Posterior cingulate gyrus (tissue), 11 donors: Measurements from ENCODE around the gene KCNN1.
"Not testable (repeated sequence)": the region's sequence is repeated elsewhere in the genome, so short reads cannot be mapped to it uniquely, and the experiment has no call there.

Experiments used
- DNase-seq, 10 donors: peaks; one replicate each; pipeline versions ENCODE4 v3.0.0 to v3.0.0-alpha.2; 2020 to 2021; ENCODE audit warnings: mixed read lengths in 3 of 10
- intact Hi-C: fragments of 100-400 bp; cut with DNase I; formaldehyde crosslinking; loops from one replicate; pipeline ENCODE4 v1.15.1; 2023

Gene KCNN1

DNA sequence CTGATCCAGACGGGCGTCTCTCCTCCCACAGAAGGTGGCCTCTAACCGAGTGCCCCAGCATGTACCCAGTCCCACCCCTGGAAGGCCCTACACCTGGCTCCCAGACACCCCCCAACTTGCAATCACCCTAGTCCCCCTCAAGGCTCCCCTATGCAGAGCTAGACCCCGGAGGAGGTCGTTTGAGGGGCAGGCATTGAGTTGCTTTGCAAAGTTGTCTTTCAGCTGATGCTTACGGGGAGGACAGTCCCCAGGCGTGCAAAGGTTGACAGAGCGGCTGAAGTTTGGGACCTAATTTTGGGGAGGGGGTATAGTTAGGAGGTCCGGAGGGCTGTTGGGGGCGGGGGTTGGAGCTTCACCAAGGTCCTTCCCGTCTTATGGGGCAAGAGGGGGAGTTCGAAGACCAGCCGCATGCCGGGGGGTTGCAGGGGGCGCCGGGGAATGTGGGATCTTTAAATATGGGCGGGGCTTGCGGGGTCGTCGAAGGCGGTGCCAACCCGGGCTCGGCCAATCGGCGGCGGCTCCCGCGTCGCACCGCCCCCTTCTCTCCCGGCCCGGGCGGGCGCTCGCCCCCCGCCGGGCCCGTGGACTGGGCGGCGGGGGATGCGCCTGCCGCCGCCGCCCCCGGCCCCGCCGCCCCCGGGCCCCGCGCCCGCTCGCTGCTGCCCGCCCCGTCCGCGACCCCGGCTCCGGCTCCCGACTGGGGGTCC lies at the start of gene KCNN1:
Gene KCNN1, plus strand, starts transcription at position 558 of the 707 bp plus-strand sequence. CDS start 6,782 bp downstream, outside the sequence.
- intact Hi-C loops = no loop called here
- DNase-seq = peak in 7 of 10 donors; percentile 33 to 92 (median 50)

DNA sequence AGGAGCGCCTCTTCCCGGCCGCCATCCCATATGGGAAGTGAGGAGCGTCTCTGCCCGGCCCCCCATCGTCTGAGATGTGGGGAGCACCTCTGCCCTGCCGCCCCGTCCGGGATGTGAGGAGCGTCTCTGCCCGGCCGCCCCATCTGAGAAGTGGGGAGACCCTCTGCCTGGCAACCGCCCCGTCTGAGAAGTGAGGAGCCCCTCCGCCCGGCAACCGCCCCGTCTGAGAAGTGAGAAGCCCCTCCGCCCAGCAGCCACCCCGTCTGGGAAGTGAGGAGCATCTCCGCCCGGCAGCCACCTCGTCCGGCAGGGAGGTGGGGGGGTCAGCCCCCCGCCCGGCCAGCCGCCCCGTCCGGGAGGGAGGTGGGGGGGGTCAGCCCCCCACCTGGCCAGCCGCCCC lies 48.8 kb upstream of the KCNN1 start:
- intact Hi-C loops, DNase-seq: not testable (repeated sequence)

DNA sequence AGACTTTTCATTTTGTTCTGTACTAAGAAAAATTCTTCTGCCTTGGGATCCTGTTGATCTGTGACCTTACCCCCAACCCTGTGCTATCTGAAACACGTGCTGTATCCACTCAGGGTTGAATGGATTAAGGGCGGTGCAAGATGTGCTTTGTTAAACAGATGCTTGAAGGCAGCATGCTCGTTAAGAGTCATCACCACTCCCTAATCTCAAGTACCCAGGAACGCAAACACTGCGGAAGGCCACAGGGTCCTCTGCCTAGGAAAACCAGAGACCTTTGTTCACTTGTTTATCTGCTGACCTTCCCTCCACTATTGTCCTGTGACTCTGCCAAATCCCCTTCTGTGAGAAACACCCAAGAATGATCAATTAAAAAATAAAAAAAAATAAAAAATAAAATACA lies 47.8 kb upstream of the KCNN1 start:
- intact Hi-C loops, DNase-seq: not testable (repeated sequence)

DNA sequence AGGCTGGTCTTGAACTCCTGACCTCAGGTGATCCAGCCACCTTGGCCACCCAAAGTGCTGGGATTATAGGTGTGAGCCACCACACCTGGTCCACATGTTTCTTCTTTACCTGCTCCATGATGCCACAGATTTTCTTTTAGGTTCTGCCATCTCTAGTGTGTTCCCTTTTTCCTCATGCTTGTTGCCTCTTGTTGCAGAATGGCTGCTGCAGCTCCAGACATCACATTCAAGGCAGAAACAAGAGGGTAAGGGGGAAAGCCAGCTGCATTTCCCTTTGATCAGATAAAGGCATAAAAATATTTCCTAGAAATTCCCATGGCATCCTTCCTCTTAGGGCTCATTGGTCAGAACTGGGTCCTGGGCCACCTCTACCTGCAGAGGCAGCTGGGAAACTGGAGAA lies 46.4 kb upstream of the KCNN1 start:
- no peak for DNase-seq
- intact Hi-C loops = no loop called here

DNA sequence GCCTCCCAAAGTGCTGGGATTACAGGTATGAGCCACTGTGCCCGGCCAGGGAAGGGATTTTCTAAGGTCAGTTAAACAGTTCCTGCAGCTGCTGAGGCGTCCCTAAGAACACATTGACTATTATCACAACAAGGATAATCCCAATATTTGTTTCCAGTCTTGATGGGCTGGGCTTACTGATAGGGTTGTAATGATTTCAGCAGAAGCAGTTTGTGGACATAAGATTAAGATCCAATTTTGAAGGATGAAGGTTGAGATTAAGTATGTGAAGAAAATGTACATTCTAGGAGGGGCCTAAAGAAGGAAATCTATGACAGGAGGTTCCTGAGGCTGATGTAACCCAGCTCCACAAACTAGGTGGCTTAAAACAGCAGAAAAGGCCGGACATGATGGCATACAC lies 44.8 kb upstream of the KCNN1 start:
- no peak for DNase-seq

DNA sequence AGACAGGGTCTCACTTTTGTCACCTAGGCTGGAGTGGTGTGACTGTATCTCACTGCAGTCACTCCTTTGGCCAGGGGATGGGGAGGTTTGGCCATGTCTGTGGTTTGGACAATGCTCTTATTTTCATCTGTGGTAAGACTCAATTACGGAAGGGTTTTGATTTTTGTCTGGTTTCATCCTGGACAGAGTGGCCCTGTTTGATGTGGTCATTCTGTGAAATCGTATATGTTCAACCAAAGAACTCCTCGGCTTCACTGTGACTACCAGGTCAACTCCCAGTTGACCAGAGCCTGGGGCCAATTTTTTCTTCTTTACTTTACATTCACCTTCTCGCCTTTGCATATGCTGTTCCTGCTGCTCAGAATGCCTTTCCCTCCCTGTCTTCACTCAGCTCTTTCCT lies 40.9 kb upstream of the KCNN1 start:
- intact Hi-C loops = no loop called here
- no peak for DNase-seq

More for the DNA sequence above, 44.8 kb upstream of the KCNN1 start:
- intact Hi-C loops = no loop called here

DNA sequence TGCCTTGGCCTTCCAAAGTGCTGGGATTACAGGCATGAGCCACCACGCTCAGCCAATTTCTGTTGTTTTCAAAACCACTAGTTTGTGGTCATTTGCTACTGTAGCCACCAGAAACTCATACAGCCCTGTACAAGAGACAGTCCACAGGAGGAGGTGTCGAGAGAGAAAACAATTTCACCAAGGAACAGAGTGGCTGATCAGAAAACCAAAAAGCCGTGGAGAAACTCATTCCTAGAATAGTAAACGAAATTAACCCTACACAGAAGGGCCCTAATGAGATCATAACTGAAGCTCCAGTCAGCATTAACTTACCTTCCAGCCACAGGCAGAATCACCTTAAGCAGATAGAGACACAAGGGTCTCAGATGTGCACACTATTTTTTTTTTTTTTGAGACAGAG lies 37.9 kb upstream of the KCNN1 start:
- intact Hi-C loops = no loop called here
- DNase-seq = no peak

DNA sequence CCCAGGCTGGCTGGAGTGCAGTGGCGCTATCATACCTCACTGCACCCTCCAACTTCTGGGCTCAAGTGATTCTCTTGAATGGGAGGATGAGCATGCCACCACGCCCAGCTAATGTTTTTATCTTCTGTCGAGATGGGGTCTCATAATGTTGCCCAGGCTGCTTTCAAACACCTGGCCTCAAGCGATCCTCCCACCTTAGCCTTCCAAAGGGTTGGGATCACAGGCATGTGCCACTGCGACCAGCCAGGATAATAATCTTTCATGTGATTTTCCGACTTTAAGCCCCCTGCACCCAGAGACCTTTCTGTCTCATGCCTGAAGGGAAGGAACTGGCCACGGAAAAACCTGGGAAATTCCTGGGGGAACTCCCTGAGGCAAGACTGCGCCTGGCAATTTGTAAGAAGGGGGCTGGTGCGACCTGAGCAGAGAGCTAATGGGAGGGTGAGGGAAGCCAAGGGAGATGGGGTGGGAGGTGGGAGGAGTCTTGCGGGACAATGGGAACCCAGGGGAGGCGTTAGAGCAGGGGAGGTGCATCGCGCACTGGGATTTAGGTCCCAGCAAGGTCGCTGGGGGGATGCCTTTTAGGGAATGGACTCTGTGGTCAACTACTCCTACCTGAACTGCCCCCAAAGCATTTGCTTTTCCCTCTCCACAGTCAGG lies 35.2 kb upstream of the KCNN1 start:
- intact Hi-C loops = loop anchor here (1.0 to 5.0 kb wide), 2 partner anchors 72 to 419 kb away; partner anchors contain the start of genes PGLS and RPL18A
- no peak for DNase-seq

DNA sequence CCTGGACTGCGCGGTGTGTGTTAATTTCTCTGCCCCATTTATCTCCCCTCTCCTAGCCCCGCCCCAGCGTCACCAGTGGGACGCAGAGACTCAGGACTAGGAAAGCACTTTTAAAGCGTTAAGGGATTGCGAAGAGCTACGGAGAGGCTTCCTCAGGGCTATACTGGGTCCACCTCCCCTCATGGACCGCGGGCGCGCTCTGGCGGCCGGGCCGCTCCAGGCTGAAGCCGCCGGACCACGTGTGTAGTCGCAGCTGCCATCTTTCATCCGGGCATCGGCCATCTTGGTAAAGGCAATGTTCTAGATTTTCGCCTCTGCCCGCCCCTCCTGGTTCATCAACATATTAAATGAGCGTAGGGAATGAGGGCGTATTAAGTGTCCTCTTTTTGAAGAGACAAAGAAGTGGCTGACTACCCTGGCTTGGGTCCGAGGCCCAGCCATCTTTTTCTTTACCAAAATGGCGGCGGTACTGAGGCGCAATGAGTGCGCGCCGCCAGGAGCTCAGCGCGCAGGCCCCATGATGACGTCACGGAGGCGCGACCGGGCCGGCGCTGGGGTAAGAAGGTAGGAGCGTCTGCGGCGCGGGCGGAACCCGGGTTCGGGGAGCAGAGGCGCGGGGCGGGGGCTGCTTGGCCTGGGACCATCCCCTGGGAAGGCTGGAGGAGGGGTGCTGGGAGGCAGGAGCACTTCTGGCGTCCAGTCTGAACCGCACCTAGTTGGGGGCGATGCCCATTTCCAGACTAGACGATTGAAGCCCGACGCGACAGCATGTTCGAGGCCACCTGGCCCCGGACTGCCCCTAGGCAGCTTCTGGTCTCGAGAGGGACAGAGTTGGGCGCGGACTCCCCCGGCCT lies 34.2 kb upstream of the KCNN1 start, which contains the start of gene CCDC124:
Gene CCDC124, plus strand, starts transcription at position 531 of the 854 bp plus-strand sequence. CDS start 3,406 bp downstream, outside the sequence.
- peak; percentile 80 to 97 (median 85) for DNase-seq
- intact Hi-C loops = loop anchor here (1.0 to 5.0 kb wide), 2 partner anchors 73 to 420 kb away; partner anchors contain the start of genes PGLS and RPL18A

DNA sequence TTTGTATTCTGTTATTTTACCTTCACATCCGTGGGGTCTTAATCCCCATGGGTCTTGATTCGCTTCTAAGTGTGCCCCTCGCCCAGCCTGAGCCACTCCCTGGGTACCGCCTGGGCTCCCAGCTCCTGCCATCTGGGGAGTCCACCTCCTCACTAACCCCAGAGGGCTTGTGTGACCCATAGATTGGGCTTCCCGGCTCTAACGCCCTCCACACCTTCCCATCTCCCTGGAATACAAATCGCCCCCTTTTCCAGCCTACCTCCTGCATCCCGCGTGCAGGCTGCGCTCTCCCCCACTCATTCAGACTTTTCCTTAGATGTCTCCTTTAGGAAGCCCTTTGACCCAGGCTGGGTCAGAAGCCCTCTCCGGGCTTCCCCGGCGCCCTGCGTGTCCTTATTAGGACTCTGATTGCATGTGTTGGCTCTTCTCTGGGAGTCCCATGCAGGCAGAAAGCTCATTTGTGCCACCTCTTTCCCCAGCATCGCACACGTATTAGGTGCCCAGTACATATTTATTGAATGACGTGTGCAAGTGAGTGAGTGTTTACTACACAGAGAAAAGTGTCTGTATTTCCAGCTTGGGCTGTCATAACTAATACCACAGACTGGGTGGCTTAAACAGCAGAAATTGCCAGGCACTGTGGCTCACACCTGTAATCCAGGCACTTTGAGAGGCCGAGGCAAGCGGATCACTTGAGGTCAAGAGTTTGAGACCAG lies 33.3 kb upstream of the KCNN1 start:
- DNase-seq = no peak
- intact Hi-C loops = loop anchor here (5.0 kb wide), 1 partner anchor 421 kb away; the partner anchor contains the start of gene PGLS

DNA sequence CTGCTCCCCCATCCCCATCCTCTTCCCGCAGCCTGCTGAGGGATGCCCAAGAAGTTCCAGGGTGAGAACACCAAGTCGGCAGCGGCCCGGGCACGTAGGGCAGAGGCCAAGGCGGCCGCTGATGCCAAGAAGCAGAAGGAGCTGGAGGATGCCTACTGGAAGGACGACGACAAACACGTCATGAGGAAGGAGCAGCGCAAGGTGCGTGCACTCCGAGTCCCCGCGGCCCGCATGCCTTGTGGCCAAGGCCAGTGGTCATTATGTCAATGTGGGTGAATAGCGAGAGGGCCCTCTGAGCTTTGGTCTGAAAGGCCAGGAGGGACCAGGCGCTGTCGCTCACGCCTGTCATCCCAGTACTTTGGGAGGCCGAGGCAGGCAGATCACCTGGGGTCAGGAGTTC lies 30.5 kb upstream of the KCNN1 start:
- intact Hi-C loops = loop anchor here (5.0 kb wide), 1 partner anchor 121 kb away; no protein-coding TSS in a partner anchor
- DNase-seq = peak in 2 of 10 donors; percentile 59 to 84

DNA sequence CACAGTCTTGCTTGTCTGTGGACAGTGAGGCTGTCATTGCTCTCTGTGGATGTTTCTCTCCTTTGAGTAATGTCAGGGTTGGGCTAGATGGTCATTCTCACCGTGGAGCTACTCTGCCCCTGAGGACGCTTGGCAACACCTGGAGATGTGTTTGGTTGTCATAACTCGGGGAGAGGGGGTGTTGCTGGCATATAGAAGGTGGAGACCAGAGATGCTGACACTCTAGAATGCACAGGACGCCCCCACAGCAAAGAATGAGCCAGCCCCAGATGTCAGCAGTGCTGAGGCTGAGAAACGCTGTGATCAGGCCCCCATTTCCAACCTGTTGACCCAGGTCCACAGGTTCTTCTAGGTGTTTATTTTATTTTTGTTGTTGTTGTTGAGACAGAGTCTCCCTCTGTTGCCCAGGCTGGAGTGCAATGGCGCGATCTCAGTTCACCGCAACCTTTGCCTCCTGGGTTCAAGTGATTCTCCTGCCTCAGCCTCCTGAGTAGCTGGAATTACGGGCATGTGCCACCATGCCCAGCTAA lies 29.5 kb upstream of the KCNN1 start:
- intact Hi-C loops = loop anchor here (5.0 kb wide), 1 partner anchor 120 kb away; no protein-coding TSS in a partner anchor
- DNase-seq = peak in 2 of 10 donors; percentile 37 to 57

DNA sequence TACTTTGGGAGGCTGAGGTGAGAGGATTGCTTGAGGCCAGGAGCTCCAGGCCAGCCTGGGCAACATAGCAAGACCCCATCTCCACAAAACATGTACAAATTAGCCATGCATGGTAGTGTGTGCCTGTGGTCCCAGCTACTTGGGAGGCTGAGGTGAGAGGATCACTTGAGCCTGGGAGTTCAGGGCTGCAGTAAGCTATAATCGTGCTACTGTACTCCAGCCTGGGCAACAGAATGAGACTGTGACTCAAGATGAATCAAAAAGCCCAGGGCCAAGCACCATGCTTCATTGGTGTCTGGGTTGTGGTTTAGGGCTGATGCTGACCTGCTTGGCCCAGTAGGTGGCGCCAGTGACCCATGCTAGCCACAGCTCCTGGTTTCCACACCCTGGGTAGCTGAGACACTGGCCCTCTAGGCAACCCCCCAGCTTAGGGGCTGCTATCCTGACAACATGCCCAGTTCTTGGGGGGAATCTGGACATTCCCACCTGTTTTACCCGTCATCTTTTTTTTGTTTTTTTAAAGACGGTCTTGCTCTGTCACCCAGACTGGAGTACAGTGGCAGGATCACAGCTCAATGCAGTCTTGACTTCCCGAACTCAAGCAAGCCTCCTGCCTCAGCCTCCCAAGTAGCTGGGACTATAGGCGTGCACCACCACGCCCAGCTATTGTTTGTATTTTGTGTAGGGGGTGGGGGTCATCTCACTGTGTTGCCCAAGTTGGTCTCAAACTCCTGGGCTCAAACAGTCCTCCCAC lies 28.6 kb upstream of the KCNN1 start:
- peak; percentile 65 to 96 (median 84) for DNase-seq
- intact Hi-C loops = loop anchor here (1.0 to 5.0 kb wide), 2 partner anchors 58 to 119 kb away; no protein-coding TSS in a partner anchor

DNA sequence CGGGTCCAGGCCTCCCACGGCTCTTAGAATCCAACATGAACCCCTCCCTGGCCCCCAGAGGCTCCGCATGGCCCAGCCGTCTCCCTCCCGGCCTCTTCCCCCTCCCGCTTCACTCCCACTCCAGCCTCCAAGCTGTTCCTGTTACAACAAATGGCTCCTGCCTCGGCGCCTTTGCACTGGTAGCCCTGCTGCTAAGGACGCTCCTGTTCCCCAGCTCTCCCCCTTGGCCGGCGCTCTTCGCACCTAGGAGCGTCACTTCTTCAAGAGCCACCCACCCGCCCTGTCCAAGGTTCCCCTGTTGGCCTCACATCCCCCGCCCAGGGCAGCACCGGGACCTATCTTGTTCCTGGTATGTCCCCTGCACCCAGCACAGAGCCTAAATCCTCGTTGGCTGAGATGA lies 24.7 kb upstream of the KCNN1 start:
- intact Hi-C loops = no loop called here
- peak in 3 of 10 donors; percentile 38 to 80 (median 77) for DNase-seq

DNA sequence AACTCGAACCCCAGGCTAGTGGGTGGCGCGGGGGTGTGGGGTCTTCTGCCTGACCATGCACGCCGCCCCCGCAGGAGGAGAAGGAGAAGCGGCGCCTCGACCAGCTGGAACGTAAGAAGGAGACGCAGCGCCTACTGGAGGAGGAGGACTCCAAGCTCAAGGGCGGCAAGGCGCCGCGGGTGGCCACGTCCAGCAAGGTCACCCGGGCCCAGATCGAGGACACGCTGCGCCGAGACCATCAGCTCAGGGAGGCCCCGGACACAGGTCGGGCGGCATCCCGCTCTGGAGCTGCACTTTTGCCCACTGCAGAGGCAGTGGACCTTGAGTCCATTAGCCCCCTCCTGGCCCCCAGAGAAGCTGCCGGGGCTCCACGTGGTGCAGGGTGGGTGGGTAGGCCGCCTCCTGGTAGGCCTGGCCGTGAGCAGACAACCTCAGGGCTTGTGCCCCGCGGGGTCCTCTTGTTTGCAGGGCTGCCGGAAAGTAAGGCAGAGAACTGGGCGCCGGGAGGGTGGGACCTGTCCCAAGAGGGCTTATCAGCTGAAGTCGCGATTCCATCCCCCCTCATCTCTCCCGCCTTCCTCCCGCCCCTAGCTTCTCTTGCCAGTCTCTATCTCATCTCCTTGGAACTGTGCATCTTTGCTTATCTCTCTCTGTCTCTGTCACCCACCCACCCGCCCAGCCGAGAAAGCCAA lies 24.2 kb upstream of the KCNN1 start:
- intact Hi-C loops = no loop called here
- peak in 4 of 10 donors; percentile 19 to 86 (median 58) for DNase-seq

DNA sequence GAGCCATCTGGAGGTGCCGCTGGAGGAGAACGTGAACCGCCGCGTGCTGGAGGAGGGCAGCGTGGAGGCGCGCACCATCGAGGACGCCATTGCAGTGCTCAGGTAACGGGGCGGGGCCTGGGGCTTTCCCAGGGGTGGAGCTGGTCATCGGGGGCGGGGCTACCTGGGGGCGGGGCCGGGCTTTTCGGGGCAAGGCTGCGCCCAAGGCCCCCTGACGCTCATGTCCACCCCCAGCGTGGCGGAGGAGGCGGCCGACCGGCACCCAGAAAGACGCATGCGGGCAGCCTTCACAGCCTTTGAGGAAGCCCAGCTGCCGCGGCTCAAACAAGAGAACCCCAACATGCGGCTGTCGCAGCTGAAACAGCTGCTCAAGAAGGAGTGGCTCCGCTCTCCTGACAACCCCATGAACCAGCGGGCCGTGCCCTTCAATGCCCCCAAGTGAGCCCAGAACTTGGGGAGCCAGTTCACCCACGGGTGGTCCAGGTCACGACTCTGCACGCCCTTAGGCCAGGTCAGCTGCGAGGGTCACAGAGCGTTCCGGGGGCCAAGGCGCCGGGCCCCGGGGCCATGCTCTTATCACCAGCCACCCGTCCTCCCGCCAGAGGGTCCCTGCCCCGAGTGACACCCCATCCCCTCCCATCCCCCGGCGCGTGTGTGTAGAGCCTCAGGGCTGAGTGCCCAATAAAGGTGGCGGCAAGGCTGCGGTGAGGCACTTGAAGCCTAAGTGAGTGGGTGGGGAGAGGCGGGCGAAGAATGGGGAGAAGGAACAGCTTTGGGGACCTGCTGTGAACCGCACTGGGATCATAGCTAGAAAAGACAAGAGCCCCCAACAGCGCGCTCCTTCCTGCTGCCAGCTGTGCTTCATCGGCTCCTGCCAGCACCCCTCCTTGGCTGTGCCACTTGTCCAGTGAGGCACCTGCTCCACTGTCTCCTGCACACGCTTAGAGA lies 23.4 kb upstream of the KCNN1 start:
- intact Hi-C loops = no loop called here
- DNase-seq = peak in 6 of 10 donors; percentile 46 to 91 (median 58)

DNA sequence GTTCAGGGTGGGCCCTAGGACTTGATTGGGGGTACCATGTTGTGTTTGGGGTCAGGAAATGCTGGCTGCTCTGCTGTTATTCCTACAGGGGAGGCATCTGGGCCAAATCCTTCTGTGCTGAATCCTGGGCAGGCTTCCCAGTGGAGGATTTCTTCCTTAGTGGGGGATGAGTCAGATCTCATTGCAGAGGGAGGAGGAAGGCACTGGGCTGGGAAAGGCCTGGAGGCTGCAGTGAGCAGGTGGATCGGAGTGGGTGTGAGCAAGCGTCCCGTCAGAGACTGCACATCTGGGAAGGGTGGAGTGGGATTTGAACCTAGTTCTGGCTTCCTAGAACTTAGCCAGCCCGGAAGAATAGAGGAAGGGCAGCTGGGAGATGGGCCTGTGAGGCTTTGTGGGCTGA lies 22.6 kb upstream of the KCNN1 start:
- intact Hi-C loops = no loop called here
- peak in 6 of 10 donors; percentile 40 to 92 (median 60) for DNase-seq
